SK-N-MC (cell line): Measurements from ENCODE around the gene NME9.

Experiments
- EZH2 ChIP-seq: fragments of 200-600 bp; sonication (generic); IDR thresholded peaks from one replicate; pipeline ENCODE4 v1.6.1; 2017; ENCODE audit warnings: antibody characterized with exemption
- POLR2AphosphoS5 ChIP-seq: IDR thresholded peaks from 2 replicates; pipeline ENCODE4 v1.6.1; 2012; ENCODE audit warnings: mild to moderate bottlenecking, low read depth, low read length, borderline replicate concordance

GRCh38 chr3:138253609-138254008 is 76.0 kb downstream of the NME9 start:
- no peak for TF ChIP-seq POLR2AphosphoS5
- no peak for TF ChIP-seq EZH2
